GM12801 (cell line): ENCODE results near the gene RCOR3.

Experiments
- TF ChIP-seq, protein P1 (sequence below): IDR thresholded peaks from one replicate; pipeline ENCODE4 v1.5.1; 2011; ENCODE audit warnings: control low read depth; ENCODE audit not compliant: insufficient read length; ENCODE audit errors: extremely low read depth

The RCOR3 gene

DNA sequence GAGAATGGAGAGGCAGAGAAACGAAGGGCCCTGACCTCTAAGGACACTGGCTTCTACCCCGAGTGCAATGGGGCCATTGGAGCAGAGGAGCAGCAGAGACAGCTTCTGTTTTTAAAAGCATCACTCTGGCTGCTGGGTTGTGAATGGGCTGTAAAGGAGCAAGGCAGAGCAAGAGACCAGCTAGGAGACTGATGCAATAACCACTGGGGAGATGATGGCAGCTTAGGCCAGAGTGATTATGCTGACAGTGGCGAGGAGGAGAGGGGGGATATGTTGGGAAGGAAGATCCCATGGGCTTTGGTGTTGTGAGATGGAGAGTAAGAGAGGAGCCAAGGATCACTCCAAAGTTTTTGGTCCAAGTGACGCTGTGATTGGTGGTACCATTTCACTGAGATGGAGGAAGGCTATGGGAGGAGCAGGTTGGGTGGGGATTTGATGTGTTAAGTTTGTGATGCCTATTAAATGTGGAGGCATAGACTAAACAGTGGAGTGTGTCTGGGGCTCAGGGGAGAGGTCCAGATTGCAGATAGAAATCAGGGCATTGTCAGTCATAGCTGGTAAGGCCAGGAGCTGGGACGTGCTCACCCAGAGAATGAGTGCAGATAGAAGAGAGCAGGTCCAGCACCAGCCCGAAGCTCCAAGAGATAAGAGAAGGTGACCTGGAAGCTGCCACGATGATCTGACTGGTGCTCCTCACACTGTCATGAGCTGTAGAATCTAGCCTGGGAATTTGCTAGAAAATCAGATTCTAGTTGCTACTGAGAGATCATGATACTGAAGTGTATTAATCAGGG, 78.5 kb downstream of the RCOR3 start:
- TF ChIP-seq, protein P1, sequence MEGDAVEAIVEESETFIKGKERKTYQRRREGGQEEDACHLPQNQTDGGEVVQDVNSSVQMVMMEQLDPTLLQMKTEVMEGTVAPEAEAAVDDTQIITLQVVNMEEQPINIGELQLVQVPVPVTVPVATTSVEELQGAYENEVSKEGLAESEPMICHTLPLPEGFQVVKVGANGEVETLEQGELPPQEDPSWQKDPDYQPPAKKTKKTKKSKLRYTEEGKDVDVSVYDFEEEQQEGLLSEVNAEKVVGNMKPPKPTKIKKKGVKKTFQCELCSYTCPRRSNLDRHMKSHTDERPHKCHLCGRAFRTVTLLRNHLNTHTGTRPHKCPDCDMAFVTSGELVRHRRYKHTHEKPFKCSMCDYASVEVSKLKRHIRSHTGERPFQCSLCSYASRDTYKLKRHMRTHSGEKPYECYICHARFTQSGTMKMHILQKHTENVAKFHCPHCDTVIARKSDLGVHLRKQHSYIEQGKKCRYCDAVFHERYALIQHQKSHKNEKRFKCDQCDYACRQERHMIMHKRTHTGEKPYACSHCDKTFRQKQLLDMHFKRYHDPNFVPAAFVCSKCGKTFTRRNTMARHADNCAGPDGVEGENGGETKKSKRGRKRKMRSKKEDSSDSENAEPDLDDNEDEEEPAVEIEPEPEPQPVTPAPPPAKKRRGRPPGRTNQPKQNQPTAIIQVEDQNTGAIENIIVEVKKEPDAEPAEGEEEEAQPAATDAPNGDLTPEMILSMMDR = no peak

DNA sequence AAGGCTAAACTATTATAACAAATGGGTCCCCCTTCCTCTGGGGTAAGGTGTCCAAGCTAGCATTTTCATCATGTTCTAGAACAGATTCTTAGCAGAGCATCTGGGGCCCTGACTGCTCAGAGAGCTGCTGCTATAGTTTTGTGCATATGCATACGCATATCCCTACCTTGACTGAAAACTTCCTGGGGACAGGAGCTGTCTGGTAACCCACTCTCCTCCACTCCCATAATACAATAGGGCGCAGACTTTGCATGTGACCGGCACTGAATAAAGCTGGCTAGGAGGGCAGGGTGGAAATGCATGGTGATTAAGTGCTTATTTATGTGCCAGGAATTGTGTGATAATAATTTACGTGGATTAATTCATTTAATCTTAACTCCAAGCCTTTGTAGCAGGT, 79.1 kb downstream of the RCOR3 start:
- TF ChIP-seq, protein P1 = no peak

DNA sequence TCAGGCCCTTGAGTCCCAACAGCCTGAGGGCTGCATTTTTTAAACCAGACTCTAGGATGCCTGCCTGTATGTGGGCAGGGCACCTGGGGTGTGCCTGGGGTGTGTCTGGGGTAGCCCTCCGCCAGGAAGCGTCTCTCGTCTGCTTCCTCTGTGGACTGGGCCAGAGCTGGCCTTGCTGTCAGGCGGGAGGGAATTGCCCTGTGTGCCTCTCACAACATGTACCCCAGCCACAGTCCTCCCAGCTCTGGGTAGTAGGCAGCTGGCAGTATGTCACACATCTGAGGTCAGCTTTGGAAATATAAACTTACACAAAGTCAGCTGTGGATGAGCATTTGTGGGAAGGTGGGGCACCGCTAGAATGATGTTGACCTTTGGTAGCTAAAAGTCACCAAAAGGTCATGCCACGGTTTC, 80.5 kb downstream of the RCOR3 start:
- TF ChIP-seq, protein P1 = no peak

DNA sequence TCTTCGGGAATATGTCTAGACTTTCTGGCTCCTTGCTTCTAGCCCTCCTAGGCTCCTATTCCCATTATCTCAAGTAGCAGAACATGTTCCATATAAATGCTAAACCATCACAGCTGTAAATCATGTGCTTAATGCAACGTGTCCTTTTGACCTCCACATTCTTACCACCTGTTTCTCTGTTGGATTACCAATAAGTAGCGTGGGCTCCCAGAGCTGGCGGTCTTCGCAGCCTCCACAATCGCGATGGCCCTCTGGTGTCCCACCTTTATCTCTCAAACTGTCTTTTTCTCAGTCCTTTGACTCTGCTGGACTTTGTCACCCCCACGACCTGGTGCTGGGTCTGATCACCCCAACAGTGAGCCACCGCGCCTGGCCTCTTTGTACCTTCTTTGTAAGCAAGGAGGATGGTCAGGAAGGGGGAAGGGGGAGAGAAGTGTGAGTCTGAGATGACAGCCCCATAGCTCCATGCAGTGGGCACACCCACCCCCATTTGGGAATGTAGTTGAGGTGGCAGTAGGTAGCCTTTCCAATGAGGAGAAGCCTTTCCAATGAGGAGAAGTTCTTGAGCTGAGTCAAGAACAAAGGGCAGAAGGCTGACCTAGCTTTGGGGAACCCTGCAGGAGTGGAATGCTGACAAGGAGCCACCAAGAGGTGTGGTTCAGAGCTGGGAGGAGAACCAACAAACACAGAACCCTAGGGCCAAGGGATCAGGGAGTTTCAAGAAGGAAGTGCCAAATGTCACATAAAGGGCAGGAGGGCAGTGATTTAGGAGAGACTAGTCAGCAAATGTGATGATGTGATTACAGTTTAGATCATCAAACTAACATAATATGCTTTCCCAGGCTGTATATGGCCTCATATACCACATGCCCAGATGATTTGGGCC, 81.7 kb downstream of the RCOR3 start:
- TF ChIP-seq, protein P1 = no peak

DNA sequence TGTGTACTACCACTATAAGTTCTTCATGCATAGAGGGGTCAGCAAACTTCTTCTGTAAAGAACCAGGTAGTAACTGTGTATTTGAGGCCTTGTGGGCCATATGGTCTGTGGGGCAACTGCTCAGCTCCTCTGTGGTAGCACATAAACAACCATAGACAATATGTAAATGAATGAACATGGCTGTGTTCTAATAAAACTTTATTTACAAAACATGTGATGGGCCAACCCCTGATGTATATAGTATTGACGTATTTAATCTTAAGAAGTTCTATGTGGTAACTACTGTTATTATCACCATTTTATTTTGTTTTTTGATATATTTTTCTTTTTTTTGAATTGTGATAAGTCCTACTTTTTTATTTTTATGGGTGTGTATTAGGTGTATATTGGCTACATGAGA, 82.8 kb downstream of the RCOR3 start:
- TF ChIP-seq, protein P1 = no peak

DNA sequence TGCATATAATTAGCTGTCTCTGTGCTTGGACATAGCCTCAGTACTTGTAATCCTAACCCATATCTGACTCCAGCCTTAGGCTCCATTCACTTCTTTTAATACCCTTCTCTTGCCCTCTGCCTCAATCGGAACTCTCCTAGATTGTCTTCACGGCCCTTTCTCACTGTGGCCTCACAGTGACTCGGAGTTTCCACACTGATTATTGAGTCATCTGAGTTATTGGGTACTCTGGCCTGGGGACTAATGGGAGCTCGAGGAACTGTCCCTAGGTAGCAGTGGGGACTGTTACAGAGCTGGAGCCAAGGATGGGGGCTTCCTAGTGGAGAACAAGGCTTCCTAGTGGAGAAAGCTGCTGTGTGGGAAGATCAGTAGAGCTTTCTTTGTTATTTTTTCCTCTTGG, 84.4 kb downstream of the RCOR3 start:
- TF ChIP-seq, protein P1 = no peak

DNA sequence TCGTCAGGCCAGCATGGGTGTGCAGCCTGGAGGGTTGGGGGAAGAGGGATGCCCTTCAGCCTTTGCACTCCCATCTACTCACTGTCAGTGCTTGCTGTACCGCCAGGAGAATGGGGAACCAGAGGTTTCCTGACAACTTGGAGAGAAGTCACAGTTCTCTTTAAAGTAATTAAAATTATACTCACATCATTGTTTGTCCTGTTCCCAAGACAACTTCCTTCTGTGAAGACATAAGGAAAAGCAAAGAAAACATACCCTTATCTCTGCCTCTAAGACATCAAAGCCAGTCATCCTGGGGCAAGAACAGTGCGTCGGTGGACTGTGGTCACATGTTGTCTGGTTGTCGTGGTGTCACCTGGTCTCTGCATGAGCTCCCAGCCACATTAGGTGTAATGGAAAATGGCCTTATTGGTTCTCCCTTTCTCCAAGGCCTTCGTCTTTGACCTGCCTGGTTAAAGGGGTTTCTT, 85.0 kb downstream of the RCOR3 start:
- TF ChIP-seq, protein P1 = no peak
